NCI-H1105 (cell line): ENCODE measurements around the gene DCLRE1B.
A peak's percentile ranks its signal among the peaks of the same experiment; 100 is the strongest.

Experiments
- DNase-seq: peaks from one replicate; lab custom pipeline; 2025; lab: John Stamatoyannopoulos, UW

DCLRE1B gene

GRCh38 chr1:113887402-113888175 lies 17.5 kb upstream of the DCLRE1B start, which contains the start of gene BCL2L15:
Gene BCL2L15, minus strand, starts transcription at chr1:113887581. Its CDS starts 206 bp downstream, at chr1:113887375.
- DNase-seq = no peak

- DNase-seq = no peak
These were observed 14.3 kb upstream of the DCLRE1B start for GRCh38 chr1:113890816-113891215.

- DNase-seq = no peak
These were observed 13.4 kb upstream of the DCLRE1B start for GRCh38 chr1:113891631-113892220.

- no peak for DNase-seq
These were observed 11.9 kb upstream of the DCLRE1B start for GRCh38 chr1:113893267-113893666.

GRCh38 chr1:113895098-113895497 lies 10.0 kb upstream of the DCLRE1B start:
- DNase-seq = no peak

- DNase-seq = no peak
These were observed 9.2 kb upstream of the DCLRE1B start for GRCh38 chr1:113895961-113896360.

GRCh38 chr1:113898241-113898814 lies 6.8 kb upstream of the DCLRE1B start:
- no peak for DNase-seq

GRCh38 chr1:113899111-113899510 lies 6.0 kb upstream of the DCLRE1B start:
- no peak for DNase-seq

- DNase-seq = no peak
These were observed 3.9 kb upstream of the DCLRE1B start for GRCh38 chr1:113901191-113901590.

GRCh38 chr1:113903501-113904292 lies 1.4 kb upstream of the DCLRE1B start:
- no peak for DNase-seq

- DNase-seq = peak; percentile 60
These were observed 843 bp upstream of the DCLRE1B start for GRCh38 chr1:113904293-113904673.

- DNase-seq = peak; percentile 3
These were observed 322 bp downstream of the DCLRE1B start for GRCh38 chr1:113905435-113905861.

- no peak for DNase-seq
These were observed 7.6 kb downstream of the DCLRE1B start for GRCh38 chr1:113912594-113913311.

GRCh38 chr1:113913312-113913668 lies 8.2 kb downstream of the DCLRE1B start:
- DNase-seq = no peak

GRCh38 chr1:113913887-113914664 lies 8.9 kb downstream of the DCLRE1B start:
- no peak for DNase-seq

- no peak for DNase-seq
These were observed 11.8 kb downstream of the DCLRE1B start for GRCh38 chr1:113916974-113917373.

GRCh38 chr1:113917400-113918082 lies 12.4 kb downstream of the DCLRE1B start:
- DNase-seq = no peak

- no peak for DNase-seq
These were observed 13.1 kb downstream of the DCLRE1B start for GRCh38 chr1:113918243-113918642.

- DNase-seq = no peak
These were observed 17.8 kb downstream of the DCLRE1B start for GRCh38 chr1:113922957-113923356.

GRCh38 chr1:113924473-113924872 lies 19.3 kb downstream of the DCLRE1B start:
- DNase-seq = no peak
